Measurements from ENCODE around the gene RARRES2. TPM values are rescaled to one million over a fixed set of nuclear protein-coding genes. Genes with fewer than 3 reads are reported as not detected.

Gene RARRES2
- total and polyA plus RNA-seq, 2 of the 13 experiments (the other 11 are each of a cell fraction or from before 2014, with no cell fraction given) = 134 to 172 TPM

DNA sequence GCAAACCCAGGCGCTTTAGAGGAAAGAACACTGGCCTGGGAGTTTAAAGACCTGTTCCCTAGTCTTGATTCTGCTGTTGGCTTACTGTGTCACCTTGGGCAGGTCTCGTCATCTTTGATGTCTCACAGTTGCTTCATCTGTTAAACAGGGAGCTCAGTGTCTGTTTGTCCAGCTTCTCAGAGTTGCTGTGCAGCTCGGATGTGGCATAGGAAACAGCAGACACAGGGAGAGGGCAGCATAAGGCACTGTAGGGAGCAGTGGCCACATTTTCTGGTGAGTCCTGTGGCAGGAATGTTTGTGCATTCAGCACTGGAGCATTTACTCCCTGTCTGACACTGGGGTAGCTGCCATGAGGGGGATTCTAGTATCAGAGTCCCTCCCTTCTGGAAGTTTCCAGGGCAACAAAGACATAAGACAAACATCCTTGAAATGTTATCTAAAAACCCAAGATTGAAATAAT, 29.2 kb upstream of the RARRES2 start (continued):
- TF ChIP-seq, protein P1, sequence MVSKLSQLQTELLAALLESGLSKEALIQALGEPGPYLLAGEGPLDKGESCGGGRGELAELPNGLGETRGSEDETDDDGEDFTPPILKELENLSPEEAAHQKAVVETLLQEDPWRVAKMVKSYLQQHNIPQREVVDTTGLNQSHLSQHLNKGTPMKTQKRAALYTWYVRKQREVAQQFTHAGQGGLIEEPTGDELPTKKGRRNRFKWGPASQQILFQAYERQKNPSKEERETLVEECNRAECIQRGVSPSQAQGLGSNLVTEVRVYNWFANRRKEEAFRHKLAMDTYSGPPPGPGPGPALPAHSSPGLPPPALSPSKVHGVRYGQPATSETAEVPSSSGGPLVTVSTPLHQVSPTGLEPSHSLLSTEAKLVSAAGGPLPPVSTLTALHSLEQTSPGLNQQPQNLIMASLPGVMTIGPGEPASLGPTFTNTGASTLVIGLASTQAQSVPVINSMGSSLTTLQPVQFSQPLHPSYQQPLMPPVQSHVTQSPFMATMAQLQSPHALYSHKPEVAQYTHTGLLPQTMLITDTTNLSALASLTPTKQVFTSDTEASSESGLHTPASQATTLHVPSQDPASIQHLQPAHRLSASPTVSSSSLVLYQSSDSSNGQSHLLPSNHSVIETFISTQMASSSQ (IDR thresholded peaks at IDR 0.05; ENCODE audit: low read depth) = no peak
- TF ChIP-seq, protein P1 (CRISPR knock-in tag; IDR thresholded peaks at IDR 0.05; ENCODE audit: borderline replicate concordance) = no peak
- TF ChIP-seq SCMH1 (CRISPR knock-in tag; IDR thresholded peaks at IDR 0.05; ENCODE audit: borderline replicate concordance) (no peak), STAT5B (CRISPR knock-in tag; IDR thresholded peaks at IDR 0.05) (no peak), ZSCAN20 (CRISPR knock-in tag; IDR thresholded peaks at IDR 0.05; ENCODE audit: borderline replicate concordance) (no peak), SSRP1 (CRISPR knock-in tag; IDR thresholded peaks at IDR 0.05) (peak; percentile 45; the same call in 1 of the 2 replicates), HNRNPUL1 (IDR thresholded peaks at IDR 0.05; ENCODE audit: low read depth, low read length) (no peak), DPF2 (CRISPR knock-in tag; IDR thresholded peaks at IDR 0.05; ENCODE audit: borderline replicate concordance, low read depth) (no peak), MXD4 (CRISPR knock-in tag; IDR thresholded peaks at IDR 0.05) (no peak), ZKSCAN1 (IDR thresholded peaks at IDR 0.05; ENCODE audit: low read length) (no peak)
- TF ChIP-seq, protein P2, sequence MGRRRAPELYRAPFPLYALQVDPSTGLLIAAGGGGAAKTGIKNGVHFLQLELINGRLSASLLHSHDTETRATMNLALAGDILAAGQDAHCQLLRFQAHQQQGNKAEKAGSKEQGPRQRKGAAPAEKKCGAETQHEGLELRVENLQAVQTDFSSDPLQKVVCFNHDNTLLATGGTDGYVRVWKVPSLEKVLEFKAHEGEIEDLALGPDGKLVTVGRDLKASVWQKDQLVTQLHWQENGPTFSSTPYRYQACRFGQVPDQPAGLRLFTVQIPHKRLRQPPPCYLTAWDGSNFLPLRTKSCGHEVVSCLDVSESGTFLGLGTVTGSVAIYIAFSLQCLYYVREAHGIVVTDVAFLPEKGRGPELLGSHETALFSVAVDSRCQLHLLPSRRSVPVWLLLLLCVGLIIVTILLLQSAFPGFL (CRISPR knock-in tag; IDR thresholded peaks at IDR 0.05) = no peak
- TF ChIP-seq, protein P3, sequence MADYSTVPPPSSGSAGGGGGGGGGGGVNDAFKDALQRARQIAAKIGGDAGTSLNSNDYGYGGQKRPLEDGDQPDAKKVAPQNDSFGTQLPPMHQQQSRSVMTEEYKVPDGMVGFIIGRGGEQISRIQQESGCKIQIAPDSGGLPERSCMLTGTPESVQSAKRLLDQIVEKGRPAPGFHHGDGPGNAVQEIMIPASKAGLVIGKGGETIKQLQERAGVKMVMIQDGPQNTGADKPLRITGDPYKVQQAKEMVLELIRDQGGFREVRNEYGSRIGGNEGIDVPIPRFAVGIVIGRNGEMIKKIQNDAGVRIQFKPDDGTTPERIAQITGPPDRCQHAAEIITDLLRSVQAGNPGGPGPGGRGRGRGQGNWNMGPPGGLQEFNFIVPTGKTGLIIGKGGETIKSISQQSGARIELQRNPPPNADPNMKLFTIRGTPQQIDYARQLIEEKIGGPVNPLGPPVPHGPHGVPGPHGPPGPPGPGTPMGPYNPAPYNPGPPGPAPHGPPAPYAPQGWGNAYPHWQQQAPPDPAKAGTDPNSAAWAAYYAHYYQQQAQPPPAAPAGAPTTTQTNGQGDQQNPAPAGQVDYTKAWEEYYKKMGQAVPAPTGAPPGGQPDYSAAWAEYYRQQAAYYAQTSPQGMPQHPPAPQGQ (CRISPR knock-in tag; IDR thresholded peaks at IDR 0.05; ENCODE audit: borderline replicate concordance) = no peak

All from HepG2 (cell line).